Thoracic aorta (tissue), 2 donors: ENCODE measurements around the gene EXOC4. TPM values are rescaled to one million over a fixed set of nuclear protein-coding genes. Genes with fewer than 3 reads are reported as not detected.

Source experiments
- ATAC-seq: fragments of 150-250 bp; one replicate; pipeline ENCODE4 v1.8.0; 2017; ENCODE audit warnings: low read depth; ENCODE audit not compliant: insufficient number of reproducible peaks, low FRiP score
- DNase-seq: peaks from one replicate; pipeline ENCODE4 v3.0.0-alpha.2; 2020; ENCODE audit warnings: low spot score
- H3K27ac ChIP-seq, 2 donors: fragments of 200-600 bp; sonication (generic); 1 replicate in 1 of 2; 2 replicates in 1 of 2; pipeline ENCODE4 v1.5.1; 2016; ENCODE audit warnings: mild to moderate bottlenecking in 2 of 2, moderate library complexity in 2 of 2
- H3K27me3 ChIP-seq: fragments of 200-600 bp; sonication (generic); replicated peaks from 2 replicates; pipeline ENCODE4 v1.6.0; 2016; ENCODE audit warnings: mild to moderate bottlenecking; ENCODE audit not compliant: insufficient read depth
- H3K36me3 ChIP-seq: fragments of 200-600 bp; sonication (generic); one replicate; pipeline ENCODE4 v1.5.1; 2016
- H3K4me1 ChIP-seq, 2 donors: fragments of 200-600 bp; sonication (generic); 1 replicate in 1 of 2; 2 replicates in 1 of 2; pipeline versions ENCODE4 v1.5.1 to v1.6.0; 2016; ENCODE audit warnings: low read depth in 2 of 2, mild to moderate bottlenecking in 1 of 2; ENCODE audit not compliant: control insufficient read depth in 1 of 2
- H3K4me3 ChIP-seq: fragments of 200-600 bp; sonication (generic); 2 replicates; pipeline ENCODE4 v1.5.1; 2016; ENCODE audit warnings: mild to moderate bottlenecking
- H3K9me3 ChIP-seq: fragments of 200-600 bp; sonication (generic); 2 replicates; pipeline ENCODE4 v1.5.1; 2016
- total RNA-seq, 2 donors: library from RNA; depleted of rRNA; stranded (reverse); fragments of >200 nt; gene quantifications; one replicate each; pipeline versions ENCODE4 v1.1.0 to v1.2.3, GENCODE V29; 2016
- TF ChIP-seq, protein P1 (sequence below): fragments of 200-600 bp; sonication (generic); IDR thresholded peaks from one replicate; pipeline ENCODE4 v1.5.1; 2019; ENCODE audit warnings: antibody characterized with exemption

The EXOC4 gene
- total RNA-seq, 2 donors from 2014 or later, result 65.3 to 72.8 TPM

DNA sequence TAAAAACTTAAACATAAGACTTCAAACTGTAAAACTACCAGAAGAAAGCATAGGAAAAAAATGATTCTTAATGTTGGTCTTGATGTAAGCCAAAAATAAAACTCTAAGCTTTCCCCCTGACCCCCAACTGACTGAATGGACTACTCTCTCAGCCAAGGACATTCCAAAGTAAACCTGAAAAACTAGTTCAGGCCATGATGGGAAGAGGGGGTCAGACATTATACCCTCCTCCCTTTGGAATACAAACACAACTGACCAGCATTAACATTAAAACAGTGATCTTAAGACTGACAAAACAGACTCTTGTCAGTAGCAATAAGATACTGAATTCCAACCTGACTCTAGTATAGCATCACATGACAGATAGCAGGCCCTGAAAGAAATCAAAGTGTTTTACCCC is 860.8 kb downstream of the EXOC4 start:
- no peaks in the 10 kb centered on the region for H3K9me3 ChIP-seq
- no peak for ATAC-seq
- no peak overlapping the region for H3K27ac ChIP-seq
- TF ChIP-seq, protein P1, sequence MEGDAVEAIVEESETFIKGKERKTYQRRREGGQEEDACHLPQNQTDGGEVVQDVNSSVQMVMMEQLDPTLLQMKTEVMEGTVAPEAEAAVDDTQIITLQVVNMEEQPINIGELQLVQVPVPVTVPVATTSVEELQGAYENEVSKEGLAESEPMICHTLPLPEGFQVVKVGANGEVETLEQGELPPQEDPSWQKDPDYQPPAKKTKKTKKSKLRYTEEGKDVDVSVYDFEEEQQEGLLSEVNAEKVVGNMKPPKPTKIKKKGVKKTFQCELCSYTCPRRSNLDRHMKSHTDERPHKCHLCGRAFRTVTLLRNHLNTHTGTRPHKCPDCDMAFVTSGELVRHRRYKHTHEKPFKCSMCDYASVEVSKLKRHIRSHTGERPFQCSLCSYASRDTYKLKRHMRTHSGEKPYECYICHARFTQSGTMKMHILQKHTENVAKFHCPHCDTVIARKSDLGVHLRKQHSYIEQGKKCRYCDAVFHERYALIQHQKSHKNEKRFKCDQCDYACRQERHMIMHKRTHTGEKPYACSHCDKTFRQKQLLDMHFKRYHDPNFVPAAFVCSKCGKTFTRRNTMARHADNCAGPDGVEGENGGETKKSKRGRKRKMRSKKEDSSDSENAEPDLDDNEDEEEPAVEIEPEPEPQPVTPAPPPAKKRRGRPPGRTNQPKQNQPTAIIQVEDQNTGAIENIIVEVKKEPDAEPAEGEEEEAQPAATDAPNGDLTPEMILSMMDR, result no peak
- H3K27me3 ChIP-seq, result no peaks in the 10 kb centered on the region
- no peak for DNase-seq
- no peaks in the 10 kb centered on the region for H3K36me3 ChIP-seq
- H3K4me3 ChIP-seq, result no peak overlapping the region
- H3K4me1 ChIP-seq, result no peaks in the 10 kb centered on the region

DNA sequence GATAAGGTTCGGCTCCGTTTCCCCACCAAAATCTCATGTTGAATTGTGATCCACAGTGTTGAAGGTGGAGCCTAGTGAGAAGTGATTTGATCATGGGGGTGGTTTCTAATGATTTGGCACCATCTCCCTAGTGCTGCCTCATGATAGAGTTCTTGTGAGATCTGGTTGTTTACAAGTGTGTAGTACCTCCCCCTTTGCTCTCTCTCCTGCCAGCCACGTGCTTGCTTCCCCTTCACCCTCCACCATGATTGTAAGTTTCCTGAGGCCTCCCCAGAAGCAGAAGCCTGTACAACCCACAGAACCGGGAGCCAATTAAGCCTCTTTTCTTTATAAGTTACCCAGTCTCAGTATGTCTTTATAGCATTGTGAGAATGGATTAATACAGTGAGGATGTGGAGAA is 862.1 kb downstream of the EXOC4 start:
- no peak for ATAC-seq
- TF ChIP-seq, protein P1, result no peak
- no peaks in the 10 kb centered on the region for H3K27me3 ChIP-seq

More for the DNA sequence above, 862.1 kb downstream of the EXOC4 start:
- Histone ChIP-seq H3K4me3 (no peak overlapping the region), H3K36me3 (no peaks in the 10 kb centered on the region), H3K4me1 (no peaks in the 10 kb centered on the region), H3K9me3 (no peaks in the 10 kb centered on the region), H3K27ac (no peak overlapping the region)
- DNase-seq, result no peak

Other genes starting within 250 kb of the EXOC4 start
- 10 to 100 TPM; 36.1 to 43.0 TPM for gene CHCHD3, start 171.0 kb upstream of the EXOC4 start, total RNA-seq